Measurements from ENCODE around the gene NLK. TPM values are rescaled to one million over a fixed set of nuclear protein-coding genes. Genes with fewer than 3 reads are reported as not detected.

Gene NLK
- total RNA-seq, 1 experiment from 2014 or later = 31.8 TPM

DNA sequence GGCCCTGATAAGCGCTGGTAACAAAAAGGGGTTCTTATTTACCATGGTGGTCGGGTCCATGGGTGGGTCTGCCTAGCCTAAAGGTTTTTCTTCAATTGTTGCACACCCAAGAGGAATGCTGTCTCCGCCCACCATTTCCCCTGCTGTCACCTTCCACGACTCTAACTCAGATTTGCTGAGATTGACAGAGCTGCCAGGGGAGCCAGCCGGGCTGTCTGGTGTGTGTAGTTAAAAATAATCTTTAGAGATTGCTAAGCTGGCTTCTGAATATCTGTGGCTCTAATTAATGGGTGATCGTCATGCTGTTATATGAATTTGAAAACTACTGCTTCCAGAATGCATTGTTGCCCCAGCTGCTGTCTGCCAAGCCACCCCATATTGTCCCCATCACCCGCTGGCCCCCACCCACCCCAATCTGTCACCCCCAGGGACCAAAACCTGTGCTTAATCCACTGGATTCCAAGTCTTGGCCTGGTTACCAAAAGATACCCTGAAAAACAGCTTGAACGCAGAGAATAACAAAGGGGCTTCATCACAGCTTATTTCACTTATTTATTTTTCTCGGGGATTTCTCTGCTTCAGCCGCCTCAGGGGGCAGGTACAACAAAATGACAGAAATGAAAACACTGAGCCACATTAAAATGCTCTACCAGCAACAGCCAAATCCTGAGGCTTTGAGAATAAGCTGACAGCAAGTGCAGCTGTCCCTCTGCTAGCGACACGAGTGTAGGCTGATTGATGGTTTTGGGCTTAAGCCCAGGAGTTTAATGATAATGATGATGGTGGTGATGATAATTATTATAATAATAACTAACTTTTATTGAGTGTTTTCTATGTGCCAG lies 46.1 kb upstream of the NLK start:
- Mint-ChIP-seq H3K36me3 (ENCODE audit: insufficient read depth in 1 of 3, low read depth in 3 of 3) (no peaks in the 10 kb centered on the region), H3K9me3 (no peaks in the 10 kb centered on the region), H3K27ac (no peak overlapping the region), H3K27me3 (ENCODE audit: low read depth) (peaks cover 2% of the 10 kb centered on the region; the same call in 1 of the 2 replicates), H3K4me1 (peaks cover 23 to 26% of the 10 kb centered on the region in 2 experiments), H3K4me3 (no peak overlapping the region)
- Histone ChIP-seq H3K27me3 (ENCODE audit: insufficient read depth, low read length) (no peaks in the 10 kb centered on the region), H3T11ph (ENCODE audit: low read length) (no peak overlapping the region), H3K4ac (ENCODE audit: low read depth, low read length) (no peak overlapping the region), H3K79me2 (ENCODE audit: insufficient read depth, low read length) (no peaks in the 10 kb centered on the region), H3K23ac (ENCODE audit: insufficient read length, low read depth, low read length) (no peak overlapping the region), H2BK5ac (ENCODE audit: insufficient read length, low read length) (no peak overlapping the region), H2BK120ac (ENCODE audit: low read depth, low read length, poor library complexity, severe bottlenecking) (no peak overlapping the region), H2BK12ac (ENCODE audit: insufficient read length, low read depth, low read length) (no peak overlapping the region), H4K5ac (ENCODE audit: insufficient read length, low read depth, low read length) (no peak overlapping the region), H3K56ac (ENCODE audit: insufficient read length, low read depth, low read length) (no peak overlapping the region), H4K91ac (ENCODE audit: insufficient read length, low read depth, low read length) (no peak overlapping the region), H3K9ac (ENCODE audit: extremely low read depth, insufficient read length, low read length) (no peak overlapping the region), H3K14ac (ENCODE audit: insufficient read depth, low read length) (no peak overlapping the region), H3K23me2 (ENCODE audit: insufficient read length, low read depth, low read length, poor library complexity, severe bottlenecking) (no peaks in the 10 kb centered on the region), H4K8ac (replicated peaks; ENCODE audit: insufficient read length, low read depth, low read length) (no peak overlapping the region), H3K27ac (ENCODE audit: insufficient read length, low read depth, low read length) (no peak overlapping the region), H3K9me3 (ENCODE audit: control insufficient read depth, low read depth, low read length) (no peaks in the 10 kb centered on the region), H3K79me1 (ENCODE audit: insufficient read depth, low read depth, low read length, poor library complexity, severe bottlenecking) (no peaks in the 10 kb centered on the region), H2BK15ac (ENCODE audit: low read depth, low read length) (no peak overlapping the region), H3K4me2 (ENCODE audit: insufficient read depth, insufficient read length, low read length) (no peak overlapping the region), H3K18ac (ENCODE audit: insufficient read length, low read depth, low read length) (no peak overlapping the region), H2BK20ac (ENCODE audit: low read depth, low read length, poor library complexity, severe bottlenecking) (no peak overlapping the region), H2AFZ (ENCODE audit: low read length) (no peak overlapping the region), H2AK5ac (ENCODE audit: insufficient read length, low read length) (no peak overlapping the region), H4K20me1 (ENCODE audit: control insufficient read depth, insufficient read depth, insufficient read length) (no peaks in the 10 kb centered on the region), H3K4me1 (ENCODE audit: insufficient read depth, low read length) (0 out of 2 replicates have a peak, but pooled peaks cover 4% of the 10 kb centered on the region)
- no CpG with 5 or more reads among the region's 12 CpGs for WGBS (ENCODE audit: extremely low coverage, insufficient read length, low lambda C conversion rate)
- TF ChIP-seq, protein P1, sequence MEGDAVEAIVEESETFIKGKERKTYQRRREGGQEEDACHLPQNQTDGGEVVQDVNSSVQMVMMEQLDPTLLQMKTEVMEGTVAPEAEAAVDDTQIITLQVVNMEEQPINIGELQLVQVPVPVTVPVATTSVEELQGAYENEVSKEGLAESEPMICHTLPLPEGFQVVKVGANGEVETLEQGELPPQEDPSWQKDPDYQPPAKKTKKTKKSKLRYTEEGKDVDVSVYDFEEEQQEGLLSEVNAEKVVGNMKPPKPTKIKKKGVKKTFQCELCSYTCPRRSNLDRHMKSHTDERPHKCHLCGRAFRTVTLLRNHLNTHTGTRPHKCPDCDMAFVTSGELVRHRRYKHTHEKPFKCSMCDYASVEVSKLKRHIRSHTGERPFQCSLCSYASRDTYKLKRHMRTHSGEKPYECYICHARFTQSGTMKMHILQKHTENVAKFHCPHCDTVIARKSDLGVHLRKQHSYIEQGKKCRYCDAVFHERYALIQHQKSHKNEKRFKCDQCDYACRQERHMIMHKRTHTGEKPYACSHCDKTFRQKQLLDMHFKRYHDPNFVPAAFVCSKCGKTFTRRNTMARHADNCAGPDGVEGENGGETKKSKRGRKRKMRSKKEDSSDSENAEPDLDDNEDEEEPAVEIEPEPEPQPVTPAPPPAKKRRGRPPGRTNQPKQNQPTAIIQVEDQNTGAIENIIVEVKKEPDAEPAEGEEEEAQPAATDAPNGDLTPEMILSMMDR (conservative IDR thresholded peaks at IDR 0.05) = no peak
- DNase-seq = no peak

Data from H9 (cell line).